HFFc6 (cell line): ENCODE results near the gene NMS. TPM values are rescaled to one million over a fixed set of nuclear protein-coding genes. Genes with fewer than 3 reads are reported as not detected.
A peak's percentile ranks its signal among the peaks of the same experiment; 100 is the strongest.

ENCODE experiments used
- DNase-seq: peaks from one replicate; pipeline ENCODE4 v3.0.0-alpha.2; 2018
- H3K27ac Mint-ChIP-seq: 2 replicates; pipeline ENCODE4 v1.8.0; 2020; ENCODE audit warnings: mild to moderate bottlenecking, mixed read lengths
- H3K27me3 Mint-ChIP-seq: 2 replicates; pipeline ENCODE4 v1.8.0; 2021; ENCODE audit warnings: mild to moderate bottlenecking, moderate library complexity, mixed read lengths; ENCODE audit not compliant: insufficient read depth
- H3K36me3 Mint-ChIP-seq: 2 replicates; pipeline ENCODE4 v1.8.0; 2021; ENCODE audit warnings: low read depth, mixed read lengths
- H3K4me1 Mint-ChIP-seq: 2 replicates; pipeline ENCODE4 v1.8.0; 2020; ENCODE audit warnings: low read depth, mixed read lengths
- H3K4me3 Mint-ChIP-seq: 2 replicates; pipeline ENCODE4 v1.8.0; 2020; ENCODE audit warnings: mild to moderate bottlenecking, moderate library complexity, mixed read lengths
- H3K9me3 Mint-ChIP-seq: 2 replicates; pipeline ENCODE4 v1.8.0; 2020; ENCODE audit warnings: mild to moderate bottlenecking, mixed read lengths
- total RNA-seq, 6 experiments: library from RNA; stranded (reverse); fragmentation: NEBNext Ultra II Directional; extraction: Animal tissue kit (Norgen Biotek cat#: 25700); gene quantifications; 2 replicates in 1 of 6; 3 replicates in 5 of 6; pipeline ENCODE4 v1.2.3, GENCODE V29; 2021
- TF ChIP-seq, protein P1 (sequence below): fragments of 200-600 bp; sonication (generic); IDR thresholded peaks from 2 replicates; pipeline ENCODE4 v1.5.0; 2021; ENCODE audit warnings: antibody characterized with exemption, mild to moderate bottlenecking

The NMS gene
- total RNA-seq, 6 experiments from 2014 or later: not detected

DNA sequence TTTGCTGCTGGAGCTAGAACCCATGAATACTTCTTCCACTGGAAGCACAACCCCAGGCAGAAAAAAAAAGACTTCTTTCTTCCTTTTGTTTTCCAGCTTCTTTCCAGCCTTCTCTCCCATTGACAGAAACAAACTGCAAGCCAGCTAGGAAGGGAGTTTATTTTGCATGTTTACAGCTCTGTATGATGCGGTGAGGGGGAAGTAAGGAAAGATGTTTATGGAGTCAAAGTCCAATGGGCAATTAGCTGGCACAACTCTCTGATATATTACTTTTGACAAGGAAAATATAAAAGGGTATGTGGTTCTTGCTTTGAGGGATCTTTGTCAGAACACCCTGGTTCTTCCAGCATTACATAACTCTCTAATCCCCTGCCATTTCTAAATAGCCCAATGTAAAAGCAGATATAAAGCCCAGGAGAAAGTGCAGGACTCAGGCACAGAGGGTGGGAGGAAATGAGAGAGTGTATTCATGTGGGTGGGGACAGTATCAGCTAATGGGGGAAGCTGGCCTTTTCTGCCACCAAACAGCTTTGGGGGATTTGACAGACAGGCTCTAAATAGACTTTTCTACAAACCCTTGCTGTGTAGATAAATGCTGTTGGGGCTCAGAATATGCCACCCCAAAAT is 9.3 kb upstream of the NMS start:
- peaks cover 11% of the 10 kb centered on the region for H3K9me3 Mint-ChIP-seq
- H3K4me3 Mint-ChIP-seq: no peak overlapping the region
- H3K27me3 Mint-ChIP-seq: peaks cover 4% of the 10 kb centered on the region
- no peaks in the 10 kb centered on the region for H3K36me3 Mint-ChIP-seq
- no peak for DNase-seq
- H3K27ac Mint-ChIP-seq: no peak overlapping the region
- H3K4me1 Mint-ChIP-seq: no peaks in the 10 kb centered on the region
- TF ChIP-seq, protein P1, sequence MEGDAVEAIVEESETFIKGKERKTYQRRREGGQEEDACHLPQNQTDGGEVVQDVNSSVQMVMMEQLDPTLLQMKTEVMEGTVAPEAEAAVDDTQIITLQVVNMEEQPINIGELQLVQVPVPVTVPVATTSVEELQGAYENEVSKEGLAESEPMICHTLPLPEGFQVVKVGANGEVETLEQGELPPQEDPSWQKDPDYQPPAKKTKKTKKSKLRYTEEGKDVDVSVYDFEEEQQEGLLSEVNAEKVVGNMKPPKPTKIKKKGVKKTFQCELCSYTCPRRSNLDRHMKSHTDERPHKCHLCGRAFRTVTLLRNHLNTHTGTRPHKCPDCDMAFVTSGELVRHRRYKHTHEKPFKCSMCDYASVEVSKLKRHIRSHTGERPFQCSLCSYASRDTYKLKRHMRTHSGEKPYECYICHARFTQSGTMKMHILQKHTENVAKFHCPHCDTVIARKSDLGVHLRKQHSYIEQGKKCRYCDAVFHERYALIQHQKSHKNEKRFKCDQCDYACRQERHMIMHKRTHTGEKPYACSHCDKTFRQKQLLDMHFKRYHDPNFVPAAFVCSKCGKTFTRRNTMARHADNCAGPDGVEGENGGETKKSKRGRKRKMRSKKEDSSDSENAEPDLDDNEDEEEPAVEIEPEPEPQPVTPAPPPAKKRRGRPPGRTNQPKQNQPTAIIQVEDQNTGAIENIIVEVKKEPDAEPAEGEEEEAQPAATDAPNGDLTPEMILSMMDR: no peak

DNA sequence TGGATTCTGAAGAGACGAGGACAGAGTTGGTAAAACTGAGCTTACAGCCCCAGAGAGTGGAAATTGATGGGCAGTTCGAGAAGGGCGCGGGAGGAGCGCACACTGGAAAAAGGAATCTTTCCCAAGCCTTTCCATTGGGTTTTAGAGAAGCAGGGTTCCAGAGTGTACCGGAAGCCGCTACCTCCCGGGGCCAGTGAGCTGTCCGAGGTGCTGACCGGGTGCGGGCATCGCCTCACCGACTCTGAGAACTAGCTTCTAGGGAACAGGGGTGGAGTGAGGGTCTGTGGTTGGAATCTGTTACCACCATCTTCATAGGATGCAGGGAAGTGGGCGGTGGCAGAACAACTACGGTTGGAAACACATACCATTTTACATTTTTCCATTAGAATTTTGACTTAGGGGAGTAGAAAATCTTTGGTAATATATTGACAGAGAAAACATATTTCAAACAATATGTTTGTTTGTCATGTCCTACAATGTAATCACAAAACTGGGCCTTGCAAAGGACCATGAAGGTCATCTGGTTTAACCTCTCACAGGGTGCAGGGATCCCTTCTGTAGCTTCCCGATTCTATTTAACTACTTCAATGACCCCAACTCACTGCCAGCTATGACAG is 724 bp downstream of the NMS start:
- Mint-ChIP-seq H3K27ac (no peak overlapping the region), H3K4me3 (no peak overlapping the region), H3K4me1 (no peaks in the 10 kb centered on the region), H3K27me3 (peaks cover 7% of the 10 kb centered on the region), H3K9me3 (no peaks in the 10 kb centered on the region), H3K36me3 (no peaks in the 10 kb centered on the region)
- TF ChIP-seq, protein P1: no peak
- DNase-seq: no peak

DNA sequence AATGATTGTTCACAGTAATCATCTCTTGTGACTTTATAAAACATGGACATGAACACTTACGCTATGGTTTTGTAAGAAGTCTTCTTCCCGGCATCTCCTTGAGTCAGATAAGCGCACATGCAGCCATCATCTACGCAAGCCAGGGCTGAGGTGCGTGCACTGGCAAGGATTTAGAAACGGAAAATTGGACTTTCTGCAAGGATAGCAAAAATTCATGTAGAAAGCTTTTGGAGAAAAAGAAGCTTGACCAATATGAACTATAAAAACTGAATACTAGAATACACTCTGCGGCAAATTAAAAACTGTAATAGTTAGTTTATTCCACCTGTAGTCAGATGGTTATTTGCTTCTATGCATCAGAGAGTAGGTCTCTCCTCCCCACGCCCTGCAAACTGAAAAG is 6.3 kb downstream of the NMS start:
- Mint-ChIP-seq H3K4me1 (no peaks in the 10 kb centered on the region), H3K27me3 (peaks cover 27% of the 10 kb centered on the region), H3K9me3 (no peaks in the 10 kb centered on the region), H3K36me3 (no peaks in the 10 kb centered on the region), H3K4me3 (no peak overlapping the region), H3K27ac (no peak overlapping the region)
- TF ChIP-seq, protein P1: no peak
- DNase-seq: no peak

DNA sequence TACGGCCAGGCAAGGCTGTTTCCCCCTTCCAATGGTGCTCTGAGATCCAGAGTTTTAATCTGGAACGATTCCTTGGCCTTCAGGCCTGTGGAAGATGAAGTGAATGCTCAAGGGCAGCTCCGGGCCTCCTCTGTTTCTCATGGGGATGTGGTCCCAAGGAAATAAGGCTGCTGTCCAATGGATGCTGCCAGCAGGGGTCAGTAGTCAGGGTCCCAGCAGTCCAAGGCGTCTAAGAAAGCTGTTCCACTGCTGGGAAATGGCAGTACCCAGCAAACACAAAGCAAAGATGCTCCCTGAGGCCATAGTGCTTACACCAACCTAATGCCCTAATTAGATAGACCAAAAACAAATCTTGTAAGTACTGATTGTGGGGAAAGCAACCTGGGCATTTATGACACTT is 12.5 kb downstream of the NMS start:
- Mint-ChIP-seq H3K36me3 (no peaks in the 10 kb centered on the region), H3K27me3 (peaks cover 31% of the 10 kb centered on the region), H3K9me3 (no peaks in the 10 kb centered on the region), H3K27ac (no peak overlapping the region), H3K4me3 (no peak overlapping the region), H3K4me1 (no peaks in the 10 kb centered on the region)
- no peak for DNase-seq
- TF ChIP-seq, protein P1: peak; percentile 45; the same call in 1 of the 2 replicates

DNA sequence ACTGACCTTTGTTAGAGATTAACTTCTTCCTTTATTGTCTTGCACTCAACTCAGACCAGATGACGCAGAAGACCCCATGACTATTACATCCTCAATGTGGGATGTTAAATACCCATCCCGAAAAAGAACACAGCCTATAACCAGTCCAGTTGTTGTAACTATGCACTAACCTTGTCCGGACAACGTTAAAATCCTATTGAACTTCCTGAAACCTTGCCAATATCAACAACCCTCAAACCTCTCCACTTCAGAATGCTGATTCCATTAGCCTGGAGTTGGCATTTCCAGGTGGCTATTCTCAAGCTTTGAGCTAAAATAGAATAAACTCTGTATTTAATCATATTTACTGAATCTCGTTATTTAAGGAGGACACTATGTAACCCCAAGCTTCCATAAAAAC is 13.6 kb downstream of the NMS start:
- H3K27ac Mint-ChIP-seq: no peak overlapping the region
- DNase-seq: no peak
- H3K4me3 Mint-ChIP-seq: no peak overlapping the region
- H3K27me3 Mint-ChIP-seq: peaks cover 29% of the 10 kb centered on the region
- TF ChIP-seq, protein P1: no peak
- no peaks in the 10 kb centered on the region for H3K9me3 Mint-ChIP-seq
- H3K4me1 Mint-ChIP-seq: no peaks in the 10 kb centered on the region
- no peaks in the 10 kb centered on the region for H3K36me3 Mint-ChIP-seq
